NCI-H1105 (cell line): ENCODE results near the gene MAN2C1.
"Not testable (repeated sequence)": the region's sequence is repeated elsewhere in the genome, so short reads cannot be mapped to it uniquely, and the experiment has no call there.

Experiments
- DNase-seq: peaks from one replicate; lab custom pipeline; 2025; lab: John Stamatoyannopoulos, UW

Gene MAN2C1

DNA sequence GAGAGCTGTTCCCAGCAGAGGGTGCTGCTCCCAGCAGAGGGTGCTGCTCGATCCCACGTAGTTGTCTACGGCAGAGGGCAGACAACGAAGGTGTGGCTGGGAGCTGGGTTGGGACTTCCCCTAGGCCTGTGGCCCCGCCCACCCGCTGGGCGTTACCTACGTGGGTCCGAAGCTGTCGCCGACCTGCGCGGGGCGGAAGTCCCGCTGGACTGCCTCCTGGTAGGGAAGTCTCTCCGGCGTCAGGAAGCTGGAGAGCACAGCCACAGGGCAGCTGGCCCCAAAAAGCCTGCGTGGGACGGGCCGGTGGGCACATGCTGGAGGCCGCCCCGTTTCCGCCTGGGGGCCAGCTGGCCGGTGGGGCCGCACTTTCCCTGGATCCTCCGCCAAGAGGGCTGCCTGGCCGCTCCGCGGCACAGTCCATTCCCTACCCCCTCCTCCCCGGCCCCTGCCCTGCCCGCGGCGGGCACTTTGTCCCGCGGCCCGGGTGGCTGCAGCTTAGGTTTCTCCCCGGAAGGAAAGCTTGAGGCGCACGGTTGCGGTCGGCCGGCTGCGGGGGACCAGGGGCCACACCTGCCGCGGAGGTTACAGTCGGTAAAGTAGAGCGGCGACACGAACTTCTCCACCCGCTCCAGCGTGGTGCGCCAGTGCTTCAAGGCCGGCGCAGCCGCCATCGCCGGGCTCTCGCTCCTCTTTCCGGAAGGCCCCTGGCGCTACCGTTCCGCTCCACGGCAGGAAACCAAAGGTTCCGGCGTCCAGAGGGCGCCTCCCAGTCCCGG is at the start of gene MAN2C1:
TSS of gene MAN2C1 (minus strand) at position 695 of the 776 bp plus-strand sequence. CDS start at position 671, 24 bp downstream.
- peak; percentile 89 for DNase-seq

- no peak for DNase-seq
Measured at GRCh38 chr15:75416584-75416983, 48.2 kb upstream of the MAN2C1 start.

DNA sequence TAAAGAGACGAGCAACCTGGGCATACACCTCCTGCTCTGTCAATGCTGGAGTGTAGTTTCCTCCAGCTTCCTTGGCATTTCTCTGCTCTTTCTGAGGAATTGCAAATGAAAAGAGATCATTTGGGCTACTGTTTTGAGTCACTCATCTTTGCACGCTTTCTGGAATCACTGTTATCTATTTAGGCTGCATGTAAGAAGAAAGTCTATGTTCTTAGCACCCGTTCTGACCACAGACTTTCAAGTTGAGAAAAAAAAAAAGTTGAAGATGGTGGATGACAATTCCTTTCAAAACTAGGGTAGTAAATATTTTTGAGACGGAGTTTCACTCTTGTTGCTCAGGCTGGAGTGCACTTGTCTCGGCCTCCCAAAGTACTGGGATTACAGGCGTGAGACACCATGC is 41.8 kb upstream of the MAN2C1 start:
- no peak for DNase-seq

DNA sequence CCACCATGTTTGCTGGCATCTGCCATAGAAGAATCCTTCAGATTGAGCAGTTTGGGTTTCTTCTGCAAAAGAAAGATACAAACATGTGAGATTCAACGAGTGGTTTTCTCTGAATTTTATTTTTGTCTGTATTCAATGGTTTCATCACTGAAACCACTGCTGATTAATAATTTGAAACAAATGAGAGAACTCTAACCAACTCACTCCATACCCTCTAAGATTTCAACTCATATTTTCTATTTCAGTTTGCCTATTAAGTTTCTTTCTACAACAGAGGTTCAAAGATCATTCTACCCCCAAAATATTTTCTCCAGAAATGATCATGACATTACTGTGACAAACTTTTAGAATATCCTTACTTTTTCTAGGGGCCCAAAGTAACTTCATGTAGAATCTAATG is 38.7 kb upstream of the MAN2C1 start:
- no peak for DNase-seq

DNA sequence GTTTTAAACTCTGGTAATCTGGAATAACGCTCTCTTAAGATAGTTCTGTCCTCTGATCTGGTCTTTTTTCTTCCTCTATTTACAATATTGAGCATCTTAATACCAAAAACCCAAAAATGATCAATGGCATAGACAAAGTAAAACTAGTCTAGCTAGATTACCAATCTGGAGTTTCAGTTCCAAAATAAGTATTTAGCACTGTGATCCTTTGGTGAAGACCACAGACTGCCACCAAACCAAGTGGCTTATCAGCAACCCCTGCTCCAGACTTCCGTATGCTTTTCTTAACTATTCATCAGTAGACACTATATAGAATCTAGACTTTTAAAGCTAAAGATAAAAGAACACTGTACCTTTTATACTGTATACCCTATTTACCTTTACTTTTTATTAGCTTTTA is 35.5 kb upstream of the MAN2C1 start:
- no peak for DNase-seq

- DNase-seq, result no peak
Measured at GRCh38 chr15:75397494-75397893, 29.1 kb upstream of the MAN2C1 start.

GRCh38 chr15:75389791-75390382 is 21.5 kb upstream of the MAN2C1 start:
- no peak for DNase-seq

DNA sequence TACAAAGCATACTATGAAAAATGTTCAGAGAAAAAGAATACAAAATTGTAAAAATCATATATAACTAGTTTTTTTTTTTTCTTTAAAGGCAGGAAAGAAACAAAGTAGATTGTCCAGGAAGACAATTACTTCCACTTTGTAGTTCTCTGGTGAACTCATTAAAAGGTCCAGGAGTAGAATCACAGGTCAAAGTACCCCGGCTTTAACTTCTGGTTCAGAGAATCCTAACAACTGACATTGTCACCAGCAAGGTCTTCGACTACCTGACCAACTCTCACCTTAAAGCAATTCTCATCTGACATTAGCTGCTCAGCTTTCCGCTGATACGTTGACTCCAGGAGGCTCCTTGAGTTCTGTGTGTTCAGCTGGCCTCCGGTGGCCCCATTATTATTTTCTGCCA is 15.6 kb upstream of the MAN2C1 start:
- DNase-seq, result not testable (repeated sequence)

- no peak for DNase-seq
Measured at GRCh38 chr15:75380773-75381172, 12.4 kb upstream of the MAN2C1 start.

GRCh38 chr15:75371901-75372688 is 3.7 kb upstream of the MAN2C1 start:
- DNase-seq, result no peak

GRCh38 chr15:75371486-75371885 is 3.1 kb upstream of the MAN2C1 start:
- no peak for DNase-seq

- DNase-seq, result no peak
Measured at GRCh38 chr15:75369897-75370581, 1.6 kb upstream of the MAN2C1 start.

- no peak for DNase-seq
Measured at GRCh38 chr15:75368689-75369239, 357 bp upstream of the MAN2C1 start.

DNA sequence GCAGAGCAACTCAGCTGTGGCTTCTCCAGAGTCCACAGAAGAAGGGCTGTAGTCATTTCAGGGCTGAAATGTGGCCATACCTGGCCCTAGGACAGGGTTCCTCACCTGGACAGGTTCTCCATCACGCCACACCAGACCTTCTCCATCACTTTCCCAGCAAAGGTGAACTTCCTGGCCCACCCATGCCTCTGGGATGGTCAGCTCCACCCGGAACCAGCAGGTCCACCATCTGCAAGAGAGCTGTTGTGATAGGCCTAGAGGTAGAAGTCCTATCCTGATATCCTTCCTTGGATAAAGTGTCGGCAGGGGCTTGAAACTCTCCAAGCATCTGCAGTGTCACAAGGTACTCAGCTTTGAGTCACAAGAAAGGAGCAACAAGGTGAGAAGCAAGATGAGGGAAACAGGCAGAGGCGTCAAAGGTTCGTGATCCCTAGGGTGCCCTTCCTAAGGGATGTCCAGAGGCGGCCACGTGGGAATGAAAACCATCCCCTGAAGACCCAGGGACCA is 948 bp downstream of the MAN2C1 start:
- DNase-seq, result no peak

- DNase-seq, result no peak
Measured at GRCh38 chr15:75367006-75367405, 1.4 kb downstream of the MAN2C1 start.

GRCh38 chr15:75366163-75366562 is 2.2 kb downstream of the MAN2C1 start:
- no peak for DNase-seq

GRCh38 chr15:75364881-75365280 is 3.5 kb downstream of the MAN2C1 start:
- DNase-seq, result no peak

- DNase-seq, result no peak
Measured at GRCh38 chr15:75363786-75364185, 4.6 kb downstream of the MAN2C1 start.

- no peak for DNase-seq
Measured at GRCh38 chr15:75362642-75363249, 5.7 kb downstream of the MAN2C1 start.

- DNase-seq, result no peak
Measured at GRCh38 chr15:75361989-75362641, 6.3 kb downstream of the MAN2C1 start.
